Smooth muscle cell (in vitro differentiated cells): ENCODE data around the gene ZC3H18. TPM values are rescaled to one million over a fixed set of nuclear protein-coding genes. Genes with fewer than 3 reads are reported as not detected.

Source experiments
- DNase-seq: peaks from one replicate; lab custom pipeline; 2025; ENCODE audit not compliant: unreplicated experiment; lab: John Stamatoyannopoulos, UW
- H2AFZ ChIP-seq: fragments of 200-600 bp; sonication (generic); 2 replicates; pipeline ENCODE4 v1.6.0; 2016; ENCODE audit warnings: antibody characterized with exemption, low read depth, mild to moderate bottlenecking
- H3F3A ChIP-seq: fragments of 200-600 bp; sonication (generic); 2 replicates; pipeline ENCODE4 v1.6.0; 2017; ENCODE audit warnings: antibody characterized with exemption, low read depth
- H3K27ac ChIP-seq: fragments of 200-600 bp; sonication (generic); 2 replicates; pipeline ENCODE4 v1.5.1; 2016; ENCODE audit warnings: low read depth, mild to moderate bottlenecking
- H3K27me3 ChIP-seq: fragments of 200-600 bp; sonication (generic); 2 replicates; pipeline ENCODE4 v1.6.1; 2016; ENCODE audit warnings: low read depth, mild to moderate bottlenecking
- H3K36me3 ChIP-seq: fragments of 200-600 bp; sonication (generic); 2 replicates; pipeline ENCODE4 v1.5.1; 2016; ENCODE audit warnings: low read depth
- H3K4me1 ChIP-seq: fragments of 200-600 bp; sonication (generic); 2 replicates; pipeline ENCODE4 v1.5.1; 2016; ENCODE audit warnings: low read depth
- H3K4me2 ChIP-seq: fragments of 200-600 bp; sonication (generic); 2 replicates; pipeline ENCODE4 v1.6.0; 2016; ENCODE audit warnings: mild to moderate bottlenecking
- H3K4me3 ChIP-seq: fragments of 200-600 bp; sonication (generic); 2 replicates; pipeline ENCODE4 v1.5.1; 2016; ENCODE audit warnings: mild to moderate bottlenecking
- H3K79me2 ChIP-seq: fragments of 200-600 bp; sonication (generic); 2 replicates; pipeline ENCODE4 v1.6.0; 2016; ENCODE audit warnings: low read depth, mild to moderate bottlenecking
- H3K9ac ChIP-seq: fragments of 200-600 bp; sonication (generic); 2 replicates; pipeline ENCODE4 v1.6.0; 2016; ENCODE audit warnings: low read depth
- H3K9me3 ChIP-seq: fragments of 200-600 bp; sonication (generic); replicated peaks from 2 replicates; pipeline ENCODE4 v1.5.1; 2016; ENCODE audit warnings: low read depth
- H4K20me1 ChIP-seq: fragments of 200-600 bp; sonication (generic); 2 replicates; pipeline ENCODE4 v1.6.0; 2016; ENCODE audit warnings: low read depth
- CTCF ChIP-seq: fragments of 200-600 bp; sonication (generic); IDR thresholded peaks from 2 replicates; pipeline ENCODE4 v1.5.1; 2017; ENCODE audit warnings: borderline replicate concordance, mild to moderate bottlenecking, antibody characterized with exemption; ENCODE audit not compliant: insufficient read depth, poor library complexity, severe bottlenecking
- WGBS: methylation state at CpG from one replicate; pipeline ENCODE4 v1.1.7; 2016; ENCODE audit warnings: low lambda C conversion rate; 5-methylcytosine and 5-hydroxymethylcytosine counted together
- polyA plus RNA-seq: library from polyadenylated mRNA; unstranded; fragments of >200 nt; fragmentation: Nextera tagmentation; extraction: Ambion mirVana; gene quantifications from 2 replicates; pipeline ENCODE4 v1.2.1, GENCODE V29; 2016
- total RNA-seq: library from RNA; depleted of rRNA; stranded (reverse); fragments of >200 nt; gene quantifications from 2 replicates; pipeline ENCODE4 v1.2.3, GENCODE V29; 2014

Gene ZC3H18
- total and polyA plus RNA-seq, 2 experiments from 2014 or later: 14.6 to 30.4 TPM

GRCh38 chr16:88529596-88529995 is 40.6 kb upstream of the ZC3H18 start:
- Histone ChIP-seq H3F3A (peaks cover 7% of the 10 kb centered on the region), H4K20me1 (peaks cover 17% of the 10 kb centered on the region), H3K27ac (no peak overlapping the region), H3K27me3 (no peaks in the 10 kb centered on the region), H3K36me3 (no peaks in the 10 kb centered on the region), H3K4me3 (no peak overlapping the region), H3K4me2 (no peak overlapping the region), H3K9ac (no peak overlapping the region), H3K9me3 (no peaks in the 10 kb centered on the region), H2AFZ (no peak overlapping the region), H3K79me2 (no peaks in the 10 kb centered on the region), H3K4me1 (no peaks in the 10 kb centered on the region)
- 94% methylated on average over 9 of the region's 9 CpGs for WGBS
- TF ChIP-seq CTCF: no peak
- no peak for DNase-seq

- WGBS: 94% methylated on average over 27 of the region's 27 CpGs
- Histone ChIP-seq H3K4me3 (no peak overlapping the region), H3K9ac (no peak overlapping the region), H3K4me2 (no peak overlapping the region), H3K27ac (no peak overlapping the region), H3F3A (peaks cover 7% of the 10 kb centered on the region), H3K36me3 (no peaks in the 10 kb centered on the region), H2AFZ (no peak overlapping the region), H3K27me3 (no peaks in the 10 kb centered on the region), H4K20me1 (peaks cover 21% of the 10 kb centered on the region), H3K9me3 (no peaks in the 10 kb centered on the region), H3K4me1 (peaks cover 5% of the 10 kb centered on the region), H3K79me2 (no peaks in the 10 kb centered on the region)
- no peak for TF ChIP-seq CTCF
- DNase-seq: no peak
Observed at GRCh38 chr16:88530051-88530857, 39.9 kb upstream of the ZC3H18 start.

DNA sequence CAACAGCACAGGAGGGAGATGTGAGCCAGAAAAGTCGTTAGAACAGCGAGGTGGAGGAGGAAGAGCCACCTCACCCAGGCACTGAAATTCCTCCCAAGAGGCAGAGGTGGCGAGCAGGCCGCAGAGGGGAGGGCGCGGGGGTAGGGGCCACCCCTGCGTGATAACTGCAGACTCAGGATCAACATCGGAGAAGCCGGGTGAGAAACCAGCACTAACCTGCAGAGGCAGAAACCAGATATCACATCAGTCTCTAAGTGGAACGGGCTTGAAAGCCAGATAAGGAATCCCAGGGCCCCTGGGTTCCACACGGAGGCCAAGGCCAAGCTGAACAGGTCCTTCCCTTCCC is 39.4 kb upstream of the ZC3H18 start:
- 83% methylated on average over 11 of the region's 11 CpGs for WGBS

More for the DNA sequence above, 39.4 kb upstream of the ZC3H18 start:
- H3K9me3 ChIP-seq: no peaks in the 10 kb centered on the region
- no peaks in the 10 kb centered on the region for H3K36me3 ChIP-seq
- H2AFZ ChIP-seq: no peak overlapping the region
- H3F3A ChIP-seq: peaks cover 7% of the 10 kb centered on the region
- H4K20me1 ChIP-seq: peaks cover 27% of the 10 kb centered on the region
- no peak overlapping the region for H3K4me3 ChIP-seq
- H3K9ac ChIP-seq: no peak overlapping the region
- H3K27ac ChIP-seq: no peak overlapping the region
- H3K27me3 ChIP-seq: no peaks in the 10 kb centered on the region
- no peak for TF ChIP-seq CTCF
- H3K4me2 ChIP-seq: no peak overlapping the region
- DNase-seq: no peak
- H3K79me2 ChIP-seq: no peaks in the 10 kb centered on the region
- peaks cover 5% of the 10 kb centered on the region for H3K4me1 ChIP-seq
